IPS-18c (cell line): ENCODE data around the gene PIGN.
"Not testable (repeated sequence)": the region's sequence is repeated elsewhere in the genome, so short reads cannot be mapped to it uniquely, and the experiment has no call there.

Source experiments
- H3K4me3 ChIP-seq: 2 replicates; pipeline ENCODE4 v1.7.0; 2013; ENCODE audit warnings: low read depth, mild to moderate bottlenecking, low read length, moderate library complexity; ENCODE audit not compliant: insufficient read depth
- H3K9me3 ChIP-seq: one replicate; pipeline ENCODE4 v1.6.1; 2013; ENCODE audit warnings: mild to moderate bottlenecking, low read length, moderate library complexity; ENCODE audit not compliant: control insufficient read depth, insufficient read depth

PIGN gene

DNA sequence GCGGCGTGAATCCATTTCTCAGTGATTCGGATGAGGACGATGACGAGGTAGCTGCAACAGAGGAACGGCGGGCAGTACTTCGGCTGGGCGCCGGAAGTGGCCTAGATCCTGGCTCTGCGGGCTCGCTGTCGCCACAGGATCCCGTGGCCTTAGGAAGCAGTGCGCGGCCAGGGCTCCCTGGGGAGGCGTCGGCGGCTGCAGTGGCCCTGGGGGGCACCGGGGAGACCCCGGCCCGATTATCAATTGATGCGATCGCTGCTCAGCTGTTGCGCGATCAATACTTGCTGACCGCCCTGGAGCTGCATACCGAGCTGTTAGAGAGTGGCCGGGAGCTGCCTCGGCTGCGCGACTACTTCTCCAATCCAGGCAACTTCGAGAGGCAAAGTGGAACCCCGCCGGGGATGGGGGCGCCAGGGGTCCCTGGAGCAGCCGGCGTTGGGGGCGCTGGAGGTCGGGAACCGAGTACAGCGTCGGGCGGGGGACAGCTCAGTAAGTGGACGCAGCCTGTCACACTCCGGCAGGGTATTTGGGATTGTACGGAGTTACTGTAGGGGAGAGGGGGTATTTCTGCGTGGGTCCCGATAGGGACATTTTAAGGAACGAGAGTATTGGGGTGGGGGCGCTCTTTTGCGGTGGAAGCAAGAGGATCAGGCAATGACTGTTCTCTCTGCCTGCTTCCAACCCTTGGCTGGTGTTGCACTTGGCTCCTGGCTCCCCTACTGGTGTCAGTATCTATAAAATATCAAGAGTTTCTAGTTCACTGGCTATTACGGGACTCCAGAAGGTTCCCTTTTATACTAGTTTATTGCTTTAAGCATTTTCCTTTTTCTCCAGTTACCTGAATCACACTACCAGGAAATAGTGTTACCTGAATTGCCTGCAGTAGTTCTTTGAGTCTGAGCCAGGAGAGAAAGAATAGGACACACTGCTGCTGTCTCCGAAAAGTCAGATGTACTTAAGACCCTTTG is 971 bp upstream of the PIGN start:
- peak overlapping the region; percentile 88 for H3K4me3 ChIP-seq
- no peaks in the 10 kb centered on the region for H3K9me3 ChIP-seq

DNA sequence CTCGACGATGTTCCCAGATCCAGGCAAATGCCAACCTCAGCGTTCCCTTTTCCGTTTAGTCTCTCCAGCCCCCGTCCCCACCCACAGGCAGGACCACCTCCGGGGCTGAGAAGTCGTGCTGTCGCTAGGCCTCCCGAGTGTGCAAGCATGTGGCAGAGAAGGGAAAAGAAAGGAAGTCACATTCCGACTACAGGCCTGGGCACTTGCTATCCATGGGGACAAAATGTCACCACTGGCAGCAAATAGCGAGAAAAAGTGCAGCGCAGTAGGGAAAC is 420 bp downstream of the PIGN start:
- Histone ChIP-seq H3K4me3 (peak overlapping the region; percentile 92), H3K9me3 (no peaks in the 10 kb centered on the region)

DNA sequence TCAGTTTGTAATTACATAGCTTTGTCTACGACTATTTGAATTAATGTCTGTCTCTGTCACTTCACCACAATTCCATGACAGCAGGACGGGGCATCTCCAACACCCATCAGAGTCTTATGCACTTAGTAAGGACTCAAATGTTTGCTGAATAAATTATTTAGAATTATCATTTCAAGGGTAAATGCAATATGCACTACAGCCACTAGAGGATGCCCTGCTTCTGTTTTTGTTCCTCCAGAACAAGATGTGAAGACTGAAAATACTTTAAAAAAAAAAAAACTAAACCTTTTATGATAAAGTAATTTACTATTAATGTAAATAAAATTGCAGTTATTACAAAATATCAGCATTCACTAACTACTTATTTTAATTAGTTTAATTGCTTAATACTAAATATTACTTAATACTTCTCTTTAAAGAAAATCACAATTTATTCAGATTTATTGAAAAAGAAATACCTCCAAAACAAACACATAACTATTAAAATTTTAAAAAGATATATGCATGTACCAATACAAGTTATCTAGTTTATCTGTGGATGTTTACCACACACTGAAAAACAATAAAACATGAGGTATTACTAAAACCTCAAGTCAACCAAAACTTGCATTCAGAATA is 3.2 kb downstream of the PIGN start:
- Histone ChIP-seq H3K9me3 (no peaks in the 10 kb centered on the region), H3K4me3 (no peak overlapping the region)

DNA sequence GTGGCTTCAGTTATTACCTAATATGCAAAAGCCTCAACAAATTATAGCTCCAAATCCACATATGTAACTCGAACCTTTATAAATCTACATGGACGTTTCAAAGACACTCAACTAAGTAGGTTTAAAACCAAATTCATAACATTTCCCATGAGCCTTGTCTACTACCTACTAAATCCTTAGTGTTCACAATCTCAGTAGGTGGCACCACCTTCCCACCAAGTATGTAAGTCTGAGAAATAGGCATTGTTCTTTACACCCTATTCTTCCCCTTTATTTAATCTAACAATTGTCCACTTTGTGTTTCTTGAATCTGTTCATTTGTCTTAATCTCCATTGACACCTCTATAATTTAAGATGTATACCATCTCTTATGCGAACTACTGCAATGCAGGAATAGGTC is 4.6 kb downstream of the PIGN start:
- Histone ChIP-seq H3K9me3 (no peaks in the 10 kb centered on the region), H3K4me3 (no peak overlapping the region)

DNA sequence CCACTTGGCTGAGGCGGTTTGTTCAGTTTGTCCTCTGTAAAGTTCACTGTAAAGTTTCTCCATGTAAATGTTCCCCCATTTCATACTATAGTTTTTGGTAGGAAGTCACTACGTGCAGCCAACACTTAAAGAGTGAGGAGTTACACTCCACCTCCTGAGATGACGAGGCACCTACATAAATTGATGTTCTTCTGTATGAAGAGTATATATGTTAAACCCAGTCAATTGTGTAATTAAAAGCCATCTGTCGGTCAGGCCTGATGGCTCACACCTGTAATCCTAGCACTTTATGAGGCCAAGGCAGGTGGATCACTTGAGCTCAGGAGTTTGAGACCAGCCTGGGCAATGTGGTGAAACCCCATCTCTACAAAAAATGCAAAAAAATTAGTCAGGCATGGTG is 7.6 kb downstream of the PIGN start:
- Histone ChIP-seq H3K9me3 (no peaks in the 10 kb centered on the region), H3K4me3 (no peak overlapping the region)

DNA sequence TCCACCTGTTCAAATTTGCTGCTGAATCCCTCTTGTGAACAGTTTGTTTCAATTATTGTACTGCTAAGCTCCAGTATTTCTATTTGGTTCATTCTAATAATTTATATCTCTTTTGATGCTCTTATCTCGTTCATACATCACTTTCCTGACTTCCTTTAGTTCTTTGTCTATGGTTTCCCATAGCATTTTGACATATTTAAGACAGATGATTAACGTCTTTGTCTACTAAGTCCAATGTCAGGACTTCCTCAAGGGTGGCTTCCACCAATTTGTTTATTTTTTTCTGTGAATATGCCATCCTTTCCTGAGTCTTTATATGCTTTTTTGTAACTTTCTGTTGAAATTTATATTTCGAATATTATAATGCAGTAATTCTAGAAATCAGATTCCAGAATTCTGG is 9.6 kb downstream of the PIGN start:
- Histone ChIP-seq H3K4me3 (no peak overlapping the region), H3K9me3 (no peaks in the 10 kb centered on the region)

DNA sequence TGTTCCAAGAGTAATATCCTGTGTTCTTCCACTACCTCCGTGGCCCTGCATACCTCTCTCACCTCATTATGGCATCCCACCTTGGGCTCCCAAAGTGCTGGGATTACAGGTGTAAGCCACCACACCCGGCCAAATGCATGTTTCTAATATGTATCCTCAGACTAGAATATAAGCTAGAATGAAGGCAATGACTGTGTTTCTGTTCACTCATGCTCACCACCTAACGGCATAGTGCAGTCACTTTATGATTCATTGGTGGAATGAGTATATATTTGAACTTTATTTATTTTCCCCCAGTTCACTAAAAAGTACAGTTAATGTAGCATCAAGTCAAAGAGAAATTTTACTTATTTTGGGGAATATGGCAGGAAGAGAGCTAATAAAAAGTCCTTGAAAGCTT is 11.3 kb downstream of the PIGN start:
- Histone ChIP-seq H3K4me3 (no peak overlapping the region), H3K9me3 (no peaks in the 10 kb centered on the region)

DNA sequence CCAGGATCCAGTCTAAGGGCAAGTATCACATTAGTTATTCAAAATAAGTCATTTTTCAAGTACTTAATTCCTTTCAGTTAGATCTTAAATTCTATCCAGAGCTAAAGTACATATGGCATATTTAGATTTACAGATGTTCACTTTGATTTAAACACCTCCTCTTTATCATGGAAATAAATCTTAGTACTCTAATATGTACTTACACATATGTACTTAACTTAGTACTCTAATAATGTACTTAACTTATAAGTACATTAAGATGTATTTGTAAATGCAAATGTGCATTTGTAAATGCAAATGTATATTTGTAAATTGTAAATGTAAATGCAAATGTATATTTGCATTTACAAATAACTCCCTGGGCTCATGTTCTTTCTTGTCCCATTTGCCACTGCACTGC is 14.6 kb downstream of the PIGN start:
- Histone ChIP-seq H3K9me3 (no peaks in the 10 kb centered on the region), H3K4me3 (no peak overlapping the region)

DNA sequence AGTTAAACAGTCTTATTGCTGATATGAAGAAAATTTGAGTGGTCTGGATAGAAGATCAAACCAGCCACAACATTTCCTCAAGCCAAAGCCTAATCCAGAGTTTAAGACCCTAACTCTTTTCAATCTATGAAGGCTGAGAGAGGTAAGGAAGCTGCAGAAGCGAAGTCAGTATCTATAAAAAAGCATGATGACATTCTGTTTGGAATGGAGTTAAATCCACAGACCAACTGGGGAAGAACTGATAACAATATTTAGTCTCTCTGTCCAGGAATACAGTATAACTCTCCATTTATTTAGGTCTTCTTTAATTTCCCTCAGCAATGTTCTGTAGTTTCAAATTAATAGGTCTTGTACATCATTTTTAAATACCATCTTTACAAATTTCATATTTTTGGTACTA is 16.0 kb downstream of the PIGN start:
- no peaks in the 10 kb centered on the region for H3K9me3 ChIP-seq
- no peak overlapping the region for H3K4me3 ChIP-seq

DNA sequence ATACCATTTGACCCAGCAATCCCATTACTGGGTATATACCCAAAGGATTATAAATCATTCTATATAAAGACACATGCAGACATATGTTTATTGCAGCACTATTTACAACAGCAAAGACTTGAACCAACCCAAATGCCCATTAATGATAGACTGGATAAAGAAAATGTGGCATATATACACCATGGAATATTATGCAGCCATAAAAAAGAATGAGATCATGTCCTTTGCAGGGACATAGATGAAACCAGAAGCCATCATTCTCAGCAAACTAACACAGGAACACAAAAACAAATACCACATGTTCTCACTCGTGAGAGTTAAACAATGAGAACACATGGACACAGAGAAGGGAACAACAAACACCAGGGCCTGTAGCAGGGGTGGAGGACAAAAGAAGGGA is 20.3 kb downstream of the PIGN start:
- not testable (repeated sequence) for H3K4me3 ChIP-seq, H3K9me3 ChIP-seq

DNA sequence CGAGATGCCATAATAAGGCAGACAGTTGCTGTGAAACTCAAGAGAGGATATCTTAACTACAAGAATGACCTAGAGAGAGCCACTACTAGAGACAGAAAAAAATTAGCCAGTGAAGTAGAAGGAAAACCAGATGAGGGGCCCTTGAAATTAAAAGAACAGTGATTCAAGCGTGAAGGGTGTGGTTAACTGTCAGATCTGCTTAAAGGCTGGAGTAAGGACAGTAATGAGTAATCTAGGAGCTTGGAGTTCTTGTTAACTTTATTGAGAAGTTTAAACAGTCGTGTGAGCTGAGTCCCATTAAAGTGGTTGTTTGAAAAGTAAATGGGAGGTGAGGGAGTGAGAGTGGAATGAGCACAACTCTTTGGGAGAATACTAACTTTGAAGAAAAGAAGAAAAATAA is 21.3 kb downstream of the PIGN start:
- H3K4me3 ChIP-seq: no peak overlapping the region
- no peaks in the 10 kb centered on the region for H3K9me3 ChIP-seq

DNA sequence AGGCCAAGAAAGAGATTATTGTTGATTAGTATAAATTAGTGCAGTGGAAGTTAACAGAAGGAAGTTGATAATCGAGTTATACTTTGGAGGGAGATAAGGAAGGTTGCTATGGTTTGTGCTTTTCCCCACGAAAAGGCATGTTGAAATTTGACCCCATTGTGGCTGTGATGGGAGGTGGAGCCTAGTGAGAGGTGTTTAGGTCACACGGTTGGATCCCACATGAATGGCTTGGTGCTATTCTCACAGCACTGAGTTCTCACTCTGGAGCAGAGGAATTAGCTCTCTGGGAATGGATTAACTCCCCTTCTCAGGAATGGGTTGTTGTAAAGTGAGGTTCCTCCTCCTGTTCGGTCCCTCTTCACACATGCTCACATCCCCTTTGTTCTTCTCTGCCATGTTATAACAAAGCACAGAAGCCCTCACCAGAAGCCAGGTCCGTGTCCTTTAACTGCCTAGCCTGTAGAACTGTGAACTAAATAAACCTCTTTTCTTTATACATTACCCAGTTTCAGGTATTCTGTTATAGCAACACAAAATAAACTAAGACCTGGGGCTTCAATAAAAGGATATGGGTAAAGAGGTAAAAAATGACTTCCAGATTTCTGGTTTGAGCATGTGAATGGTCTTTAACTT is 21.9 kb downstream of the PIGN start:
- no peak overlapping the region for H3K4me3 ChIP-seq
- no peaks in the 10 kb centered on the region for H3K9me3 ChIP-seq

DNA sequence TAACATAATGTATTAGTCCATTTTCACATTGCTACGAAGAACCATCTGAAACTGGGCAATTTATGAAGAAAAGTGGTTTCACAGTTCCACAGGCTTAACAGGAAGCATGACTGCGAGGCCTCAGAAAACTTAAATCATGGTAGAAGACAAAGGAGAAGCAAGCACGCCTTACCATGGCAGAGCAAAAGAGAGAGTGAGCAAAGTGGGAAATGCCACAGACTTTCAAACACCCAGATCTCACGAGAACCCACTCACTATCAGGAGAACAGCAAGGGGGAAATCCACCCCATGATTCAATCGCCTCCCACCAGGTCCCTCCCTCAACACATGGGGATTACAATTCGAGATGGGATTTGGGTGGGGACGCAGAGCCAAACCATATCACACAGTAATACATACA is 22.5 kb downstream of the PIGN start:
- Histone ChIP-seq H3K9me3 (no peaks in the 10 kb centered on the region), H3K4me3 (no peak overlapping the region)

DNA sequence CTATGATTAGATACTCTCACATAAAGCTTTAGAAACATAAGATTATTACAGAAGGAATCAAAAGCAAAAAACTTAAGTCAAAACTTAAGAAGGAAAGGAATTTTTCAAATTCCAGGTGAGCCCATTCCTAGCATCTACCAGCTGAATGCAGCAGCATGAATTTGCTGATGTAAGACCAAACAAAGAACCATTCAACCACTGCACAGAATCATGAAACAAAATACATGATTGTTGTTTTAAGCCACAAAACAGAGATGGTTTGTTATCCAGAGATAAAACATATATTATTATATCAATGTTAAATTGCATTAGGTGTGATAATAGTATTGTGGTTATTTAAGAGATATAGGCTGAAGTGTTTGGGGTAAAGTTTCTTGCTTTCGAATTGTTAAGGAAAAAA is 29.0 kb downstream of the PIGN start:
- Histone ChIP-seq H3K4me3 (no peak overlapping the region), H3K9me3 (no peaks in the 10 kb centered on the region)

DNA sequence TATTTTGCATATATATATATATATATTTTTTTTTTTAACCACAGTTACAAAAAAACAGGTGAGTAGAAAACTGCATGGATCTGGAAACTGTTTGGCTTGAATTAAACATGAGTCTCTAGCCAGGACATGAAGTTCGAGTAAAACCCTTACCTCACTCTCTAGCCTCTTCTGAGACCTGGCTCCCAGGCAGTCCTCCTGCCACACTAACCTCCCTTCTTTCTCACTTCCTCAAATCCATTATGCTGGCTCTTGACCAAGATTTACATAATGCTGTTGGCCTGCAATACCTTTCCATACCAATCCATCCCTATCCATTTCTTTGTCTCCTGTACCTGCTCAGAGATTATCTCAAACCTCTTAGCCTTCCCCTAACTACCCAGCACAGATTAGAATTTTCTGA is 34.0 kb downstream of the PIGN start:
- H3K9me3 ChIP-seq: no peaks in the 10 kb centered on the region
- H3K4me3 ChIP-seq: no peak overlapping the region

DNA sequence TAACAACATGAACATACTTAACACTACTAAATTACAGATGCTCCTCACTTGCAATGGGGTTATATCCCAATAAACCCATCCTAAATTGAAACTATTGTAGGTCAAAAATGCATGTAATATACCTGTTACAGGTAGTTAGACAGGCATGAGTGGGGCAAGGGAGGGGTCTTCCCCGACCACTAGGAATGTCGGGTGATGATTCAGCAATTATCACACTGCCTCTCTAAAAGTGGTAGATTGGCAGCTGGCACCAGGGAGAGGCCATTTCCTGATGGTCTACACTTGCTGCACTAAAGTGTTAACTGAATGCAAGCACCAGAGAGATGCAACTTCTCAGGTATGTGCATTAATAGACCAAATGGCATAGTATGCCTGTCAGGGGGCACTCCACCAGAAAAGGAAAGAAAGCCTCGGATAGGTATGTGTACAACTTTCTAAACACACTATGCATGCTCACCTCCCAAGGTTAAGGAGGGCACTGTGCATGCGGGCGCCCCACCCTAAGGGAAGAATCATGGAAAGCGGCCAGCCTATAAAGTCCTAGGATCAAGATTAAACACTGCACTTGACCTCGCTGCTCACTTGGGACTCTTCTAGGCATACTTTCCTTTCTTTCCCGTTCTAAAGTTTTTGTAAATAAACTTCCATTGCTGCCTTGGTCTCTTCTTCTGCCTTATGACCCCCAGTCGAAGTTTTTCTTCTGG is 35.6 kb downstream of the PIGN start:
- H3K9me3 ChIP-seq: no peaks in the 10 kb centered on the region
- H3K4me3 ChIP-seq: no peak overlapping the region

DNA sequence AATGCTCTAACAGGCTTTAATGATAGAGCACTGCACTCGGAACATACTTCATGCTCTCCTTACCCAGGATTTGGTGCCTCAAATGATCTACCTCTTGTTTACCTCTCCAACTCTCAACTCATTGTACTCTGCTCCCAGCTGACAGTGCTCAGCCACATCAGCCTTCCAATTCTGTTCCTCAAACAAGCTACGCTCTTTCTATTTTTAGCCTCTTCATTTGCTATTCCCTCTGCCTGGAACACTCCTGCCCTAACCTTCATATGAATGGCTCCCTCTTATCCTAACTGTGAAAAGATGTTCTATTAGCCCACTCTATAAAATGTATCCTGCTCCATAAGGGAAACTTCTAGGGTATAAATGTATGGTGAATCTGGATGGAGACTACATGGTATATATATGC is 42.5 kb downstream of the PIGN start:
- Histone ChIP-seq H3K4me3 (no peak overlapping the region), H3K9me3 (no peaks in the 10 kb centered on the region)

DNA sequence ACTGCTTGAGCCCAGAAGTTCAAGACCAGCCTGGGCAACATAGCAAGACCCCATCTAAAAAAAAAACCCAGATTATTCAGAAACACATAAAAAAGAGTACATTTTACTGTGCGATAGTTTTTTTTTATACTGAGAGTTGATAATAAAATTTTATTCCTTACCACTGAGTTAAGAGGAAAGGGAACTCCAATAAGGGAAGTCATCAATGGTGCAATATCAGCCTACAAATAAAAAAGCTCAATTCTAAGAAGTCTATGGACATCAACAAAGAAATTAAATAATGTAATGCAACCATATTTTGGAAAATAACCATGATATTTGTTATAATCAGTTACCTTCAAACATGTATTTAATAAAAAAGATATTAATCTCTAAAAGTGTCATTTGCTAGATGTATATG is 46.6 kb downstream of the PIGN start:
- no peak overlapping the region for H3K4me3 ChIP-seq
- H3K9me3 ChIP-seq: no peaks in the 10 kb centered on the region
